Astrocyte (in vitro differentiated cells and primary cell): Measurements from ENCODE around the gene COMMD9. TPM values are rescaled to one million over a fixed set of nuclear protein-coding genes. Genes with fewer than 3 reads are reported as not detected.

Source experiments
- DNase-seq: peaks from one replicate; pipeline ENCODE4 v3.0.0-alpha.2; 2010; ENCODE audit warnings: low read depth
- FAIRE-seq: peaks from 2 replicates; lab custom pipeline; 2011; peaks lifted over from hg19 to GRCh38; lab: Jason Lieb, UNC
- H2AFZ ChIP-seq: 2 replicates; pipeline ENCODE4 v1.6.0; 2012; ENCODE audit warnings: low read depth, low read length, inconsistent platforms
- H3K27ac ChIP-seq: 2 replicates; pipeline ENCODE4 v1.5.1; 2011; ENCODE audit warnings: low read depth, low read length, inconsistent platforms
- H3K27me3 ChIP-seq: 2 replicates; pipeline ENCODE4 v1.6.0; 2011; ENCODE audit warnings: low read length, inconsistent platforms; ENCODE audit not compliant: insufficient read depth
- H3K36me3 ChIP-seq: 2 replicates; pipeline ENCODE4 v1.5.1; 2011; ENCODE audit warnings: low read length, inconsistent platforms; ENCODE audit not compliant: insufficient read depth
- H3K4me1 ChIP-seq: 2 replicates; pipeline ENCODE4 v1.5.1; 2011; ENCODE audit warnings: low read length, inconsistent platforms; ENCODE audit not compliant: insufficient read depth
- H3K4me2 ChIP-seq: 2 replicates; pipeline ENCODE4 v1.6.0; 2012; ENCODE audit warnings: low read length, inconsistent platforms
- H3K4me3 ChIP-seq: 2 replicates; pipeline ENCODE4 v1.5.1; 2011; ENCODE audit warnings: low read depth, mild to moderate bottlenecking, low read length, inconsistent platforms; ENCODE audit not compliant: insufficient read depth
- H3K79me2 ChIP-seq: 2 replicates; pipeline ENCODE4 v1.6.0; 2012; ENCODE audit warnings: mild to moderate bottlenecking, low read length, inconsistent platforms; ENCODE audit not compliant: insufficient read depth
- H3K9ac ChIP-seq: 2 replicates; pipeline ENCODE4 v1.6.0; 2012; ENCODE audit warnings: mild to moderate bottlenecking, low read length, inconsistent platforms
- H3K9me3 ChIP-seq: 2 replicates; pipeline ENCODE4 v1.5.1; 2012; ENCODE audit warnings: low read depth, mild to moderate bottlenecking, low read length, inconsistent platforms; ENCODE audit not compliant: insufficient read depth
- H4K20me1 ChIP-seq: 2 replicates; pipeline ENCODE4 v1.6.0; 2012; ENCODE audit warnings: low read length, inconsistent platforms; ENCODE audit not compliant: insufficient read depth
- H3K27ac Mint-ChIP-seq: one replicate; pipeline ENCODE4 v1.8.0; 2021; ENCODE audit warnings: mild to moderate bottlenecking, mixed read lengths; ENCODE audit not compliant: unreplicated experiment
- H3K27me3 Mint-ChIP-seq: one replicate; pipeline ENCODE4 v1.8.0; 2021; ENCODE audit warnings: low read depth, mixed read lengths; ENCODE audit not compliant: unreplicated experiment
- H3K36me3 Mint-ChIP-seq: one replicate; pipeline ENCODE4 v1.8.0; 2021; ENCODE audit warnings: low read depth, mixed read lengths; ENCODE audit not compliant: unreplicated experiment
- H3K4me1 Mint-ChIP-seq: one replicate; pipeline ENCODE4 v1.8.0; 2021; ENCODE audit warnings: low read depth, mixed read lengths; ENCODE audit not compliant: unreplicated experiment
- H3K4me3 Mint-ChIP-seq: one replicate; pipeline ENCODE4 v1.8.0; 2021; ENCODE audit warnings: mild to moderate bottlenecking, moderate library complexity, mixed read lengths; ENCODE audit not compliant: unreplicated experiment
- H3K9me3 Mint-ChIP-seq: one replicate; pipeline ENCODE4 v1.8.0; 2021; ENCODE audit warnings: mild to moderate bottlenecking, mixed read lengths; ENCODE audit not compliant: unreplicated experiment
- EZH2 ChIP-seq: IDR thresholded peaks from 2 replicates; pipeline ENCODE4 v1.6.1; 2012; ENCODE audit warnings: mild to moderate bottlenecking, low read length, inconsistent platforms; ENCODE audit not compliant: insufficient read depth
- total RNA-seq: library from RNA; stranded (reverse); gene quantifications from 2 replicates; pipeline ENCODE4 v1.2.1, GENCODE V29; 2021
- TF ChIP-seq, protein P1 (sequence below): IDR thresholded peaks from 2 replicates; pipeline ENCODE4 v1.5.1; 2011; ENCODE audit warnings: low read depth, mild to moderate bottlenecking, inconsistent platforms, low read length, moderate library complexity; ENCODE audit not compliant: insufficient read depth

The COMMD9 gene
- total RNA-seq, 1 donor from 2014 or later = 78.4 TPM

DNA sequence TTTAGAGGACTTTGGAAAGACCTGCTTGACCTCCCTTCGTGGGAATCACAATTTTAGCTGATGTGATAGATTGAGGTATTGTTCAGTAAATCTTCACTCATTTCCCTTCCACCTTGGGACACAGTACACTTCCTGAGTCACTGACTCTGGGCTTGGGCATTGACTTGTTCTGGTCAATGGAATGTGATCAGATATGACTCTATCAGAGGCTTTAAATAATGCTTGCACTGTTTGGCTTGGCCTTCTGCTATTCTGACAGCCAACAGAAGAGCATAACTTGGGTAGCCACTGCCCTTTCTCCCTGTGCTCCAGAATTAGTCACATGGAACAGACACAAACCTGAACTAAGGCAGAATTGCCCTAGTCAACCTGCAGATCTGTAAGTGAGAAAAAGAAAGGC is 19.4 kb upstream of the COMMD9 start:
- Mint-ChIP-seq H3K36me3 (no peaks in the 10 kb centered on the region), H3K4me3 (no peak overlapping the region), H3K4me1 (peaks cover 34% of the 10 kb centered on the region), H3K9me3 (peaks cover 3% of the 10 kb centered on the region), H3K27me3 (peaks cover 8% of the 10 kb centered on the region), H3K27ac (no peak overlapping the region)
- no peak for TF ChIP-seq EZH2
- TF ChIP-seq, protein P1, sequence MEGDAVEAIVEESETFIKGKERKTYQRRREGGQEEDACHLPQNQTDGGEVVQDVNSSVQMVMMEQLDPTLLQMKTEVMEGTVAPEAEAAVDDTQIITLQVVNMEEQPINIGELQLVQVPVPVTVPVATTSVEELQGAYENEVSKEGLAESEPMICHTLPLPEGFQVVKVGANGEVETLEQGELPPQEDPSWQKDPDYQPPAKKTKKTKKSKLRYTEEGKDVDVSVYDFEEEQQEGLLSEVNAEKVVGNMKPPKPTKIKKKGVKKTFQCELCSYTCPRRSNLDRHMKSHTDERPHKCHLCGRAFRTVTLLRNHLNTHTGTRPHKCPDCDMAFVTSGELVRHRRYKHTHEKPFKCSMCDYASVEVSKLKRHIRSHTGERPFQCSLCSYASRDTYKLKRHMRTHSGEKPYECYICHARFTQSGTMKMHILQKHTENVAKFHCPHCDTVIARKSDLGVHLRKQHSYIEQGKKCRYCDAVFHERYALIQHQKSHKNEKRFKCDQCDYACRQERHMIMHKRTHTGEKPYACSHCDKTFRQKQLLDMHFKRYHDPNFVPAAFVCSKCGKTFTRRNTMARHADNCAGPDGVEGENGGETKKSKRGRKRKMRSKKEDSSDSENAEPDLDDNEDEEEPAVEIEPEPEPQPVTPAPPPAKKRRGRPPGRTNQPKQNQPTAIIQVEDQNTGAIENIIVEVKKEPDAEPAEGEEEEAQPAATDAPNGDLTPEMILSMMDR = no peak
- H3K4me2 ChIP-seq = no peak overlapping the region
- H3K27me3 ChIP-seq = no peaks in the 10 kb centered on the region
- DNase-seq (peak; percentile 26), FAIRE-seq (no peak)
- H2AFZ ChIP-seq = no peak overlapping the region
- peaks cover 16% of the 10 kb centered on the region for H3K4me1 ChIP-seq
- H3K4me3 ChIP-seq = no peak overlapping the region
- H3K9ac ChIP-seq = no peak overlapping the region
- H3K9me3 ChIP-seq = no peaks in the 10 kb centered on the region
- no peak overlapping the region for H3K27ac ChIP-seq
- no peaks in the 10 kb centered on the region for H4K20me1 ChIP-seq
- no peaks in the 10 kb centered on the region for H3K79me2 ChIP-seq
- H3K36me3 ChIP-seq = no peaks in the 10 kb centered on the region

DNA sequence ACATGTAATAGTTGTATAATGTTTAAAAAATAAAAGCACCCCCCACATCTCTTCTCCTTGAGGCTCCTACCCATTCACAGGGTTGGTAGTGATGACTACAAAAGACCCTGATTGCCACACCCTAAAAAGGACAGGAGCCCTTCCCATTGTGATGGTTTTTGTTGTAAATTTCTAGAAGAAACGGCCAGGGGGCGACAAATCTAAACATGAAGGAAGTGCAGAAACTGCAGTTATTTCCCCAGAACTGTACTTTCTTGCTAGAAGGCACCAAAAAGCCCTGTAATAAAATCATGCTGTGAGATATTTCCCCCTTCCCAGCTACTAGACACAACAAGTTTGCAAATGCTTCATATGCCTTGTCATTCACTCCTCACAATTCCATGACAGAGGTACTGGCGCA is 17.7 kb upstream of the COMMD9 start:
- no peaks in the 10 kb centered on the region for H3K27me3 ChIP-seq
- peaks cover 6% of the 10 kb centered on the region for H3K4me1 ChIP-seq
- no peak overlapping the region for H2AFZ ChIP-seq
- peak overlapping the region; percentile 54 for H3K27ac Mint-ChIP-seq
- H3K4me3 Mint-ChIP-seq = no peak overlapping the region
- no peak overlapping the region for H3K9ac ChIP-seq
- no peaks in the 10 kb centered on the region for H3K79me2 ChIP-seq
- H3K36me3 ChIP-seq = no peaks in the 10 kb centered on the region
- H3K27me3 Mint-ChIP-seq = peaks cover 8% of the 10 kb centered on the region
- peaks cover 24% of the 10 kb centered on the region for H3K4me1 Mint-ChIP-seq
- peaks cover 3% of the 10 kb centered on the region for H3K9me3 Mint-ChIP-seq
- H3K9me3 ChIP-seq = no peaks in the 10 kb centered on the region
- FAIRE-seq (peak; percentile 26), DNase-seq (peak; percentile 37)
- no peak overlapping the region for H3K27ac ChIP-seq
- H4K20me1 ChIP-seq = no peaks in the 10 kb centered on the region
- no peak overlapping the region for H3K4me2 ChIP-seq
- no peak overlapping the region for H3K4me3 ChIP-seq
- TF ChIP-seq EZH2 = no peak
- TF ChIP-seq, protein P1 = peak; percentile 26
- H3K36me3 Mint-ChIP-seq = no peaks in the 10 kb centered on the region

DNA sequence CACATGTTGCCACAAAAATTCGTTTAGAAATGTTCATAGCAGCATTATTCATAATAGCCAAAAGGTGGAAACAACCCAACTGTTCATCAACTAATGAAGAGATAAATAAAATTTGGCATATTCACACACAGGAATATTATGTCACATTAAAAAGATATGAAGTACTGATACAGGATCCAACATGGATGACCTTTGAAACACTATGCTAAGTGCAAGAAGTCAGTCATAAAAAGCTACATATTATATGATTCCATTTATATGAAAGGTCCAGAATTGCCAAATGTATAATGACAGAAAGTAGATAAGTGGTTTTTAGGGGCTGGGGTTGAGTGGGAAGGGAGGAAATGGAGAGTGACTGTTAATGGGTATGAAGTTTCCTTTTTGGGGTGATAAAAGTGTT is 15.8 kb upstream of the COMMD9 start:
- Histone ChIP-seq H3K27ac (no peak overlapping the region), H4K20me1 (no peaks in the 10 kb centered on the region), H3K79me2 (no peaks in the 10 kb centered on the region), H3K4me3 (no peak overlapping the region), H3K9me3 (no peaks in the 10 kb centered on the region), H2AFZ (no peak overlapping the region), H3K27me3 (no peaks in the 10 kb centered on the region), H3K9ac (no peak overlapping the region), H3K36me3 (no peaks in the 10 kb centered on the region), H3K4me1 (no peaks in the 10 kb centered on the region), H3K4me2 (no peak overlapping the region)
- Mint-ChIP-seq H3K27me3 (peaks cover 9% of the 10 kb centered on the region), H3K4me3 (no peak overlapping the region), H3K27ac (no peak overlapping the region), H3K4me1 (peaks cover 15% of the 10 kb centered on the region), H3K9me3 (peaks cover 3% of the 10 kb centered on the region), H3K36me3 (no peaks in the 10 kb centered on the region)
- DNase-seq (no peak), FAIRE-seq (no peak)
- TF ChIP-seq, protein P1 = no peak
- TF ChIP-seq EZH2 = no peak
